CD14-positive monocyte (primary cell): ENCODE measurements around the gene SERPINI2. TPM values are rescaled to one million over a fixed set of nuclear protein-coding genes. Genes with fewer than 3 reads are reported as not detected.

Experiments used
- DNase-seq, 3 donors: peaks; one replicate each; pipeline ENCODE4 v3.0.0-alpha.2; 2011 to 2022
- H2AFZ ChIP-seq: 2 replicates; pipeline ENCODE4 v1.6.0; 2012; ENCODE audit warnings: mild to moderate bottlenecking, low read depth, low read length, inconsistent platforms; ENCODE audit not compliant: insufficient read depth, poor library complexity, severe bottlenecking
- H3K27ac ChIP-seq, 2 donors: 1 replicate in 1 of 2; 2 replicates in 1 of 2; pipeline ENCODE4 v1.5.1; 2012 to 2013; ENCODE audit warnings: low read length in 2 of 2, control low read depth in 1 of 2, inconsistent platforms in 1 of 2, low read depth in 1 of 2, mild to moderate bottlenecking in 1 of 2
- H3K27me3 ChIP-seq, 2 donors: one replicate each; pipeline versions ENCODE4 v1.6.0 to v1.6.1; 2011 to 2013; ENCODE audit warnings: low read length in 2 of 2; ENCODE audit not compliant: control insufficient read depth in 2 of 2, insufficient read depth in 2 of 2
- H3K36me3 ChIP-seq, 2 donors: replicated peaks in 1 of 2; 1 replicate in 1 of 2; 2 replicates in 1 of 2; pipeline versions ENCODE4 v1.5.1 to v1.6.1; 2012 to 2013; ENCODE audit warnings: low read length in 2 of 2, control low read depth in 1 of 2, inconsistent platforms in 1 of 2, mild to moderate bottlenecking in 1 of 2; ENCODE audit not compliant: insufficient read depth in 2 of 2, control insufficient read depth in 1 of 2
- H3K4me1 ChIP-seq, 2 donors: 1 replicate in 1 of 2; 2 replicates in 1 of 2; pipeline versions ENCODE4 v1.5.1 to v1.6.1; 2012 to 2013; ENCODE audit warnings: low read length in 2 of 2, control low read depth in 1 of 2, inconsistent platforms in 1 of 2, mild to moderate bottlenecking in 1 of 2, moderate library complexity in 1 of 2; ENCODE audit not compliant: insufficient read depth in 2 of 2, control insufficient read depth in 1 of 2
- H3K4me2 ChIP-seq: replicated peaks from 2 replicates; pipeline ENCODE3; 2012; ENCODE audit warnings: low read length, moderate library complexity, mild to moderate bottlenecking; ENCODE audit not compliant: poor library complexity, severe bottlenecking; ENCODE audit errors: extremely low read depth
- H3K4me3 ChIP-seq, 3 experiments: fragments of 200-600 bp in 1 of 3; sonication (generic) in 1 of 3; replicated peaks in 1 of 3; 1 replicate in 2 of 3; 2 replicates in 1 of 3; pipeline ENCODE4 v1.5.1; 2011 to 2013; ENCODE audit warnings: low read length in 3 of 3, mild to moderate bottlenecking in 3 of 3, control low read depth in 2 of 3, low read depth in 2 of 3, inconsistent platforms in 1 of 3, moderate library complexity in 1 of 3
- H3K79me2 ChIP-seq: 2 replicates; pipeline ENCODE4 v1.6.0; 2012; ENCODE audit warnings: mild to moderate bottlenecking, control low read depth, inconsistent platforms, low read length, moderate library complexity; ENCODE audit not compliant: insufficient read depth
- H3K9ac ChIP-seq: 2 replicates; pipeline ENCODE4 v1.6.0; 2017; ENCODE audit warnings: low read length, mild to moderate bottlenecking; ENCODE audit not compliant: insufficient read depth, poor library complexity, severe bottlenecking
- H3K9me3 ChIP-seq, 2 donors: replicated peaks in 1 of 2; 1 replicate in 1 of 2; 2 replicates in 1 of 2; pipeline versions ENCODE4 v1.5.1 to v1.6.1; 2012 to 2013; ENCODE audit warnings: low read length in 2 of 2, control low read depth in 1 of 2; ENCODE audit not compliant: control insufficient read depth in 1 of 2, insufficient read depth in 1 of 2
- H4K20me1 ChIP-seq: 2 replicates; pipeline ENCODE4 v1.6.0; 2012; ENCODE audit warnings: mild to moderate bottlenecking, low read length, control low read depth, moderate library complexity; ENCODE audit not compliant: insufficient read depth
- H3K27ac Mint-ChIP-seq, 7 donors: one replicate each; pipeline ENCODE4 v1.8.0; 2020; ENCODE audit warnings: mild to moderate bottlenecking in 7 of 7, mixed read lengths in 7 of 7, moderate library complexity in 6 of 7, inconsistent platforms in 2 of 7
- H3K27me3 Mint-ChIP-seq, 3 donors: one replicate each; pipeline ENCODE4 v1.8.0; 2021 to 2022; ENCODE audit warnings: low read depth in 3 of 3, mild to moderate bottlenecking in 3 of 3, mixed read lengths in 3 of 3, moderate library complexity in 3 of 3, inconsistent platforms in 1 of 3
- H3K36me3 Mint-ChIP-seq, 2 donors: one replicate each; pipeline ENCODE4 v1.8.0; 2020; ENCODE audit warnings: mixed read lengths in 2 of 2, inconsistent platforms in 1 of 2, mild to moderate bottlenecking in 1 of 2
- H3K4me1 Mint-ChIP-seq: one replicate; pipeline ENCODE4 v1.8.0; 2020; ENCODE audit warnings: mild to moderate bottlenecking, mixed read lengths
- H3K4me3 Mint-ChIP-seq, 2 donors: one replicate each; pipeline ENCODE4 v1.8.0; 2020; ENCODE audit warnings: mild to moderate bottlenecking in 2 of 2, mixed read lengths in 2 of 2, moderate library complexity in 1 of 2
- H3K9me3 Mint-ChIP-seq, 7 donors: one replicate each; pipeline ENCODE4 v1.8.0; 2020 to 2022; ENCODE audit warnings: mixed read lengths in 7 of 7, mild to moderate bottlenecking in 6 of 7, moderate library complexity in 6 of 7, inconsistent platforms in 2 of 7
- WGBS: methylation state at CpG from one replicate; pipeline ENCODE4 v1.1.5; 2013; ENCODE audit warnings: missing lambda C conversion rate; ENCODE audit not compliant: insufficient coverage; 5-methylcytosine and 5-hydroxymethylcytosine counted together
- intact Hi-C, 2 donors: fragments of 100-400 bp; cut with micrococcal nuclease; formaldehyde crosslinking; loops; one replicate each; pipeline versions ENCODE4 v1.15.0 to v1.15.1; 2023
- polyA plus RNA-seq, 3 donors: library from polyadenylated mRNA; depleted of rRNA in 1 of 3; unstranded in 2 of 3; stranded (reverse) in 1 of 3; fragments of 300-500 nt in 2 of 3; fragments of >200 nt in 1 of 3; fragmentation: Illumina TruSeq in 2 of 3; gene quantifications; 1 replicate in 2 of 3; 2 replicates in 1 of 3; pipeline ENCODE4 v1.2.3, GENCODE V29; 2012 to 2021
- TF ChIP-seq, protein P1 (sequence below): fragments of 200-600 bp; IDR thresholded peaks from one replicate; pipeline ENCODE4 v1.8.0; 2022; ENCODE audit warnings: antibody characterized with exemption, mild to moderate bottlenecking

SERPINI2 gene
- polyA plus RNA-seq, 3 donors: 1.1 TPM; not detected in 2

DNA sequence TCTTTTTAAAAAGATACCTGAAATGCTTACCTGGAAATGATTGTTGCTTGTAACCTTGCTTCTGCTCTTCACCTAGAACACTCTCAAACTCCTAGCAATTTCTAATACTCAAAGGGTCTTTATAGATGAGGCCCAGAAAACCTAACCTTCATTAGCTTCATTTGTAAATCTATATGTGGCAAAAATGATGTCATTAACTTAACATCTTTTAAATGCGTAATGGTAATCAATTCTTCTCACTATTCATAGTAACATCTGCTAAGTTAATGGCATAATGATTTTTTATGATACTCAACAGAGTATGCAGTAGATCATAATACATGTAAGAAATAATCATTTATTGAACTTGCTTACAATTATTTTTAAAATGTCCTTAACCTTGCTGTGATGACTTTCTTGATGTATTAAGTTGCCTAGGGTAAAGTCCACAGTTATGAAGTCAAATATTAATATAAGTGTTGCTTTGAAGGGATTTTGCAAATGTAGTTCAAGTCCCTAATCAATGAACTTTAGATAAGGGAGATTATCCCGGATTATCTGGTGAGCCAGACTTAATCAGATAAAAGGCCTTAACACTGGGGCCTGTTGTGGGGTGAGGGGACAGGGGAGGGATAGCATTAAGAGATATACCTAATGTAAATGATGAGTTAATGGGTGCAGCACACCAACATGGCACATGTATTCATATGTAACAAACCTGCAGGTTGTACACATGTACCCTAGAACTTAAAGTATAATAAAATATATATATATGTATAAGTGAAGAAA is 10.1 kb upstream of the SERPINI2 start:
- no peak overlapping the region for H3K4me2 ChIP-seq
- H3K9me3 Mint-ChIP-seq: peaks cover 2 to 15% (median 3%) of the 10 kb centered on the region in 7 donors
- H3K27ac ChIP-seq: no peak overlapping the region
- peaks cover 23% of the 10 kb centered on the region for H3K4me1 Mint-ChIP-seq
- intact Hi-C loops: no loop called here
- no peaks in the 10 kb centered on the region for H3K79me2 ChIP-seq
- H3K4me3 ChIP-seq: no peak overlapping the region
- peaks cover 7% of the 10 kb centered on the region in 2 donors for H3K36me3 Mint-ChIP-seq
- H3K27me3 ChIP-seq: no peaks in the 10 kb centered on the region
- no peak overlapping the region for H3K9ac ChIP-seq
- no peaks in the 10 kb centered on the region for H3K27me3 Mint-ChIP-seq
- TF ChIP-seq, protein P1, sequence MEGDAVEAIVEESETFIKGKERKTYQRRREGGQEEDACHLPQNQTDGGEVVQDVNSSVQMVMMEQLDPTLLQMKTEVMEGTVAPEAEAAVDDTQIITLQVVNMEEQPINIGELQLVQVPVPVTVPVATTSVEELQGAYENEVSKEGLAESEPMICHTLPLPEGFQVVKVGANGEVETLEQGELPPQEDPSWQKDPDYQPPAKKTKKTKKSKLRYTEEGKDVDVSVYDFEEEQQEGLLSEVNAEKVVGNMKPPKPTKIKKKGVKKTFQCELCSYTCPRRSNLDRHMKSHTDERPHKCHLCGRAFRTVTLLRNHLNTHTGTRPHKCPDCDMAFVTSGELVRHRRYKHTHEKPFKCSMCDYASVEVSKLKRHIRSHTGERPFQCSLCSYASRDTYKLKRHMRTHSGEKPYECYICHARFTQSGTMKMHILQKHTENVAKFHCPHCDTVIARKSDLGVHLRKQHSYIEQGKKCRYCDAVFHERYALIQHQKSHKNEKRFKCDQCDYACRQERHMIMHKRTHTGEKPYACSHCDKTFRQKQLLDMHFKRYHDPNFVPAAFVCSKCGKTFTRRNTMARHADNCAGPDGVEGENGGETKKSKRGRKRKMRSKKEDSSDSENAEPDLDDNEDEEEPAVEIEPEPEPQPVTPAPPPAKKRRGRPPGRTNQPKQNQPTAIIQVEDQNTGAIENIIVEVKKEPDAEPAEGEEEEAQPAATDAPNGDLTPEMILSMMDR: no peak
- no peaks in the 10 kb centered on the region for H3K36me3 ChIP-seq
- H3K4me3 Mint-ChIP-seq: no peak overlapping the region
- H4K20me1 ChIP-seq: no peaks in the 10 kb centered on the region
- H3K4me1 ChIP-seq: peaks cover 10 to 15% of the 10 kb centered on the region in 2 donors
- no peak overlapping the region for H3K27ac Mint-ChIP-seq
- H3K9me3 ChIP-seq: no peaks in the 10 kb centered on the region
- no peak overlapping the region for H2AFZ ChIP-seq
- WGBS: no CpG with 5 or more reads among the region's 2 CpGs
- no peak for DNase-seq

DNA sequence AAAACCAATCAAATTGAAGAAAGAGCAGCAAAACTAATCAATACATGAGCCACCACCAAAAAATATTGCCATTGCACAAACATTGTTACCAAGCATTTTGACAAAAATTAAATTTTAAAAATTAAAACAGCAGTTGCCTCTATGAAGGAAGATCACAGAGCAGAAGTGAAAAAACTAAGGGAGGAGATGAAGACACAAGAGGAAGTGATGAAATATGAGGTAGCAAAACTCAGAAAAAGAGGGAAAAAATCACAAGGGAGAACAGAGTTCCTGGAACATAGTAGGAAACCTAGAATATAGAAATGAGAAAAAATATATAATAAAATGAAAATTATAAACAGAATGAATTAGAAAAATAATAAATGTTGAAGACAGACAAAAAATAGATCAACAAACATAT is 7.3 kb upstream of the SERPINI2 start:
- intact Hi-C loops: no loop called here
- H3K4me3 ChIP-seq: peak overlapping the region in 1 of 3 experiments; percentile 3

More for the DNA sequence above, 7.3 kb upstream of the SERPINI2 start:
- H3K4me3 Mint-ChIP-seq: no peak overlapping the region
- Histone ChIP-seq H3K36me3 (no peaks in the 10 kb centered on the region), H3K4me2 (peak overlapping the region; percentile 21), H2AFZ (no peak overlapping the region), H3K4me1 (peaks cover 10 to 15% of the 10 kb centered on the region in 2 donors), H3K79me2 (no peaks in the 10 kb centered on the region), H4K20me1 (no peaks in the 10 kb centered on the region), H3K9me3 (no peaks in the 10 kb centered on the region), H3K27ac (peak overlapping the region in 1 of 2 donors; percentile 62), H3K9ac (no peak overlapping the region), H3K27me3 (no peaks in the 10 kb centered on the region)
- peaks cover 0 to 10% (median 2%) of the 10 kb centered on the region in 7 donors for H3K9me3 Mint-ChIP-seq
- TF ChIP-seq, protein P1: no peak
- DNase-seq: peak in 2 of 3 donors; percentile 19 to 36
- peaks cover 3 to 4% of the 10 kb centered on the region in 2 donors for H3K36me3 Mint-ChIP-seq
- H3K4me1 Mint-ChIP-seq: peaks cover 23% of the 10 kb centered on the region
- peak overlapping the region; percentile 51 to 85 (median 59) for H3K27ac Mint-ChIP-seq
- H3K27me3 Mint-ChIP-seq: no peaks in the 10 kb centered on the region
